Aorta (tissue), 5 donors: ENCODE results near the gene ZNF740. TPM values are rescaled to one million over a fixed set of nuclear protein-coding genes. Genes with fewer than 3 reads are reported as not detected.
"Not testable (repeated sequence)": the region's sequence is repeated elsewhere in the genome, so short reads cannot be mapped to it uniquely, and the experiment has no call there.

Experiments
- ATAC-seq: fragments of 200-7000 bp; cut with Tn5 transposase; one replicate; pipeline ENCODE4 v1.9.1; 2022; ENCODE audit warnings: moderate library complexity; ENCODE audit not compliant: low FRiP score
- DNase-seq, 2 donors: peaks; one replicate each; pipeline ENCODE4 v3.0.0-alpha.2; 2020
- H3K27ac ChIP-seq, 2 donors: one replicate each; pipeline ENCODE4 v1.5.1; 2013; ENCODE audit warnings: low read length in 2 of 2, mild to moderate bottlenecking in 2 of 2, moderate library complexity in 2 of 2, control low read depth in 1 of 2, inconsistent platforms in 1 of 2, low read depth in 1 of 2
- H3K27me3 ChIP-seq, 2 donors: one replicate each; pipeline ENCODE4 v1.6.1; 2013; ENCODE audit warnings: control low read depth in 1 of 2, low read length in 1 of 2, mild to moderate bottlenecking in 1 of 2, moderate library complexity in 1 of 2; ENCODE audit not compliant: insufficient read depth in 2 of 2, control insufficient read depth in 1 of 2
- H3K36me3 ChIP-seq, 2 donors: one replicate each; pipeline ENCODE4 v1.6.1; 2013; ENCODE audit warnings: control low read depth in 1 of 2, low read length in 1 of 2, mild to moderate bottlenecking in 1 of 2; ENCODE audit not compliant: insufficient read depth in 2 of 2, control insufficient read depth in 1 of 2
- H3K4me1 ChIP-seq, 2 donors: one replicate each; pipeline ENCODE4 v1.6.1; 2013; ENCODE audit warnings: low read length in 2 of 2, control low read depth in 1 of 2, mild to moderate bottlenecking in 1 of 2, moderate library complexity in 1 of 2; ENCODE audit not compliant: insufficient read depth in 2 of 2, control insufficient read depth in 1 of 2
- H3K4me3 ChIP-seq, 2 donors: one replicate each; pipeline ENCODE4 v1.5.1; 2013; ENCODE audit warnings: low read length in 2 of 2, control low read depth in 1 of 2, mild to moderate bottlenecking in 1 of 2
- H3K9me3 ChIP-seq: one replicate; pipeline ENCODE4 v1.6.1; 2013; ENCODE audit warnings: mild to moderate bottlenecking, low read length; ENCODE audit not compliant: control insufficient read depth
- WGBS, 2 donors: extraction: QIAGEN DNeasy Blood & Tissue Kit; methylation state at CpG; one replicate each; pipeline ENCODE4 v1.1.7; 2013; 5-methylcytosine and 5-hydroxymethylcytosine counted together
- intact Hi-C, 2 donors: fragments of 100-400 bp; cut with DNase I; formaldehyde crosslinking; loops; one replicate each; pipeline versions ENCODE4 v1.14.2 to v1.15.0; 2022
- polyA plus RNA-seq, 2 donors: library from polyadenylated mRNA; stranded (reverse); fragments of 200-250 nt; gene quantifications; one replicate each; pipeline ENCODE4 v1.2.3, GENCODE V29; 2013
- total RNA-seq, 2 donors: library from RNA; stranded (reverse); fragmentation: NEBNext Ultra II Directional; extraction: Animal tissue kit (Norgen Biotek cat#: 25700); gene quantifications; one replicate each; pipeline ENCODE4 v1.2.1, GENCODE V29; 2021
- donor health status: healthy with polysubstance abuse.
- donor health status: Bipolar disorder and iron deficiency.
- donor health status: DM: no; HTN: no; CAD: no.
- donor health status: DM: no; HTN: no; CAD: no.
- donor health status: DM: yes; HTN: yes; CAD: no.

The ZNF740 gene
- total and polyA plus RNA-seq, 4 donors, result 4.1 to 46.3 (median 24.8) TPM

DNA sequence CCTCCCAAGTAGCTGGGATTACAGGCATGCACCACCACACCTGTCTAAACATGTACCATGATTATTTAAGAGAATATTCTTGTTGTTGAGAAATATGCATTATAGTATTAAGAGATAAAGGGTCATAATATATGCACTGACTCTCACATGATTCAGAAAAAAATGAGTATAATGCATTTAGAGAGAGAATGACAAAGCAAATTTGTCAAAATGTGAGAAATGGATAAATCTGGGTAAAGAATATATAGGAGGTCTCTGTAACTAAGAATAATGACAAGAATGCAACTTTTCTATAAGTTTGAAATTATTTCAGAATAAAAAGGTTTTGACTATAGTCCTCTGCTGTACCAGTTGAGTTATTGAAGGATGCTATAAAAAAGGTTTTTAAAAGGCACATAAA is 28.1 kb upstream of the ZNF740 start:
- H3K27ac ChIP-seq, result no peak overlapping the region
- no peak for DNase-seq
- H3K9me3 ChIP-seq, result no peaks in the 10 kb centered on the region
- no peaks in the 10 kb centered on the region for H3K36me3 ChIP-seq
- no peaks in the 10 kb centered on the region for H3K4me1 ChIP-seq
- intact Hi-C loops, result loop anchor here (5.0 to 10.0 kb wide), 2 partner anchors 35 to 88 kb away; no protein-coding TSS in a partner anchor
- no peaks in the 10 kb centered on the region for H3K27me3 ChIP-seq
- no peak for ATAC-seq
- H3K4me3 ChIP-seq, result no peak overlapping the region

- DNase-seq, result peak; percentile 91 to 96
- H3K27me3 ChIP-seq, result no peaks in the 10 kb centered on the region
- no peaks in the 10 kb centered on the region for H3K9me3 ChIP-seq
- peak; percentile 90 for ATAC-seq
- WGBS, 2 donors, result 11 to 16% methylated on average over 14 of the region's 14 CpGs
- no peaks in the 10 kb centered on the region for H3K4me1 ChIP-seq
- intact Hi-C loops, result loop anchor here (2.0 to 10.0 kb wide), 5 partner anchors 33 to 95 kb away; no protein-coding TSS in a partner anchor
- H3K36me3 ChIP-seq, result no peaks in the 10 kb centered on the region
- no peak overlapping the region for H3K4me3 ChIP-seq
- H3K27ac ChIP-seq, result peak overlapping the region in 1 of 2 donors; percentile 76
Measured at GRCh38 chr12:53159195-53159839, 21.2 kb upstream of the ZNF740 start.

DNA sequence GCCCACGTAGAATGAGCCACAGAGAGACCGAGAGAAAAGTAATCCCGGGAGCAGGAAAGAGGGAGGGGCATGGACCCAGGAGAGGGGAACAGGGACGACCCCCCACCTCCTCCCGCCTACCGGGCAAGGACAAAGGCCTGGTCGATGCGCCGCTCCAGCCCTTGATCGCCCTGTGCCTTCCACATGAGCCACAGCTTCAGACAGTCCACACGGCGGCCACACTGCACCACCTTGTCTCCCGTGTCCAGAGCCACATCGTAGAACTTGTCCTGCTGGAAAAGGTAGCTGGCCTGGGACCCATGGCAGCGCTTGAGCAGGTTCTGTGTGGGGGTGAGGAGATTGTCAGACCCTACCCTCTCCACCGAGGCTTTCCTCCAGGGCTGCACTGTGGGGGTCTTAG is 20.5 kb upstream of the ZNF740 start:
- H3K36me3 ChIP-seq, result no peaks in the 10 kb centered on the region
- no peak for ATAC-seq
- H3K9me3 ChIP-seq, result no peaks in the 10 kb centered on the region
- no peaks in the 10 kb centered on the region for H3K27me3 ChIP-seq
- no peak overlapping the region for H3K27ac ChIP-seq
- intact Hi-C loops, result loop anchor here (2.0 to 10.0 kb wide), 5 partner anchors 32 to 95 kb away; no protein-coding TSS in a partner anchor
- no peaks in the 10 kb centered on the region for H3K4me1 ChIP-seq
- DNase-seq, result no peak
- 85 to 87% methylated on average over 16 of the region's 16 CpGs for WGBS, 2 donors
- no peak overlapping the region for H3K4me3 ChIP-seq

DNA sequence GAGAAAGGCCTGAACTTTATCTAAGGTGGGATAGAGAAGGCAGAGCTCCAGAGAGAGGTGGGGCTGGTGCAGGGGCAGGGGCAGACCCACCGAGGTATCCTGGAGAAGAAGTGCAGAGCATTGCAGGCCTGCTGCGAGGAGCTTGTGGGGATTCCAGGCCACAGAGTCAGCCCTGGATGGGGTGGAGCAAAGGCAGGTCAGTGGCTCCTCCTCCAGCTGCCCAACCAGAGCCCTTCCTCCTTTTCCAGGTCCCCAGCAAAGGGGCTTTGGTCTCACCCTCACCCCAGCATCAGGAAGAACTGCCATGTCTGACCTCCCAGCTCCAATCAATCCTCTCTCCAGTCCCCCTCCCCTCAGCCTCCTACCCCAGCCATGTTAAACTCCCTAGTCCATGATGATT is 19.8 kb upstream of the ZNF740 start:
- Histone ChIP-seq H3K4me1 (no peaks in the 10 kb centered on the region), H3K27ac (no peak overlapping the region), H3K36me3 (no peaks in the 10 kb centered on the region), H3K4me3 (no peak overlapping the region), H3K9me3 (no peaks in the 10 kb centered on the region), H3K27me3 (no peaks in the 10 kb centered on the region)
- no peak for DNase-seq
- intact Hi-C loops, result no loop called here
- WGBS, 2 donors, result 81 to 85% methylated on average over 2 of the region's 2 CpGs
- ATAC-seq, result no peak

DNA sequence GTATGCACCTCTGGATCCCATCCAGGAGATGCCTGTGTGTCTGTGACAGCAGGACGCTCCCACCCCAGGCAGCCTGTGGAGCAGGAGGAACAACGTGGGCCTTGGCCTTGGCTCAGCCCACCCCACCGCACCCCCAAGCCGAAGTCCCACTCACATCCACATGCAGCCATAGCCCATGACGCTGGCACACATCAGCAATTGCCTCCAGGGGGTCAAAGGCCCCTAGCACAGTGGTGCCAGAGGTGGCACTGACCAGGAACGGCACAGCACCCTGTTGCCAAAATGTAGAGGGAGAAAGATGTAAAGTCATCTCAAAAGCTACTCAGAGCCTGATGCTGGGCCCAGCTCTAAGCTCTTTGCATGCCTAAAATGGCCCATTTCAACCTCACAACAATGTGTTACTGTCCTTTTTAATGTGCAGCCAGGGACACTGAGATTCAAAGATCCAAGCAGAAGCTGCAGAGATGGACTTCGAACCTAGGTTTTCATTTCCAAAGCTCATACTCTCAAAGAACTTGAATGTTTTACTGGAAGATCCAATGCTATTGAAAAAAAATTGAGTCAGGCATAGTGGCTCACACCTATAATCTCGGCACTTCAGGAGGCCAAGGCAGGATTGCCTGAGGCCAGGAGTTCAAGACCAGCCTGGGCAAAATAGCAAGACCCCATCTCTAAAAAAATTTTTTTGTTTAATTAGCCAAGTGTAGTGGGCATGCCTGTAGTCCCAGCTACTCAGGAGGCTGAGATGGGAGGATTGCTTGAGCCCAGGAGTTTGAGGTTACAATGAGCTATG is 19.2 kb upstream of the ZNF740 start:
- Histone ChIP-seq H3K9me3 (no peaks in the 10 kb centered on the region), H3K4me3 (no peak overlapping the region), H3K27ac (no peak overlapping the region), H3K4me1 (no peaks in the 10 kb centered on the region), H3K36me3 (no peaks in the 10 kb centered on the region), H3K27me3 (no peaks in the 10 kb centered on the region)
- DNase-seq (no peak), ATAC-seq (no peak)
- intact Hi-C loops, result no loop called here
- 92 to 93% methylated on average over 8 of the region's 8 CpGs for WGBS, 2 donors

DNA sequence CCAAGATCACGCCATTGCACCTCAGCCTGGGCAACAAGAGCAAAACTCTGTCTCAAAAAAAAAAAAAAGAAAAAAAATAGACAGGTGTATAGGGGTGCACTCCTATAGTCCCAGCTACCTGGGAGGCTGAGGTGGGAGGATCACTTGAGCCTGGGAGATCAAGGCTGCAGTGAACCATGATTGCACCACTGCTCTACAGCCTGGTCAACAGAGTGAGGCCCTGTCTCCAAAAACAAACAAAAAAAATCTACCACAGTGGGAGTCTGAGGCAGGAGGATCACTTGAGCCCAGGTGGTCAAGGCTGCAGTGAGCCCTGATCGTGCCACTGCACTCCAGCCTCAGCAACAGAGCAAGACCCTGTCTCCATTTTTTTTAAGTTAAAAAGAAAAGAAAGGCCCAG is 17.5 kb upstream of the ZNF740 start:
- H3K36me3 ChIP-seq, ATAC-seq, DNase-seq, H3K4me3 ChIP-seq, H3K4me1 ChIP-seq, H3K9me3 ChIP-seq, intact Hi-C loops, H3K27ac ChIP-seq, H3K27me3 ChIP-seq: not testable (repeated sequence)
- WGBS, 2 donors, result 97 to 98% methylated on average over 2 of the region's 2 CpGs

DNA sequence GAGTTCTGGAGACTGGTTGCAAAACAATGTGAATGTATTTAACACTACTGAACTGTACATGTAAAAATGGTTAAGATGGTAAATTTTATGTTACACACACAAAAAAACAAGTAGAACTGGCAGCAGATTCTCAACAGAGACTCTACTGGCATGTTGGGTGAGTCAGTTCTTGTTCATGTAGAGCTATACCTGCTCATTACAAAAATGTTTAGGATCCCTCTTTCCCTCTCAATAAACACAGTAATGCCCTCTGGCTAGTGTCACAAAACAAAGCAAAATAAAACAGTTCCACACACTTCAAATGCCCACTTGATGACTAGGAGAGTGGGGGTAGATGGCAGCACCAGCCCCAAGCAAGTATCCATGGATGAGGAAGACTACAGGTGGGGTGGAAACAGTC is 13.7 kb upstream of the ZNF740 start:
- DNase-seq, result no peak

DNA sequence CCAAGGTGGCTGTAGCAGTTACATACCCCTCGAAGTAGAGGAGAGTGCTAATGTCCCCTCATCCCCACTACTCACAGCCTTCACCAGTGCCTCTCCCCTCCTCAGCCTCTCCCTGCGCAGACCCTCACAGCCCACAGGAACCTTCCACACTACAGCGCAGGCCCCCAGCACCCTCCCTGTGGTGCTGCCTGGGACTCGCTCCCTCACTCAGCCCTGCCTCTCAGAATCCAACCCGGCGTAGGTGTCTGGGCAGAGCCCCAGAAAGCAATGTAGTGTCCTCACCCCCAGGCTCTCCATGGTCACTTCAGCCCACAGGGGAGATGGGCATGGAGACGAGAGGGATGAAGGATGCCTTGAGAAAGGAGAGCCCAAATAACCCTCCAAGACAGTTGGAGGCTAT is 10.9 kb upstream of the ZNF740 start:
- H3K27me3 ChIP-seq, result no peaks in the 10 kb centered on the region
- peaks cover 4 to 7% of the 10 kb centered on the region in 2 donors for H3K36me3 ChIP-seq
- H3K9me3 ChIP-seq, result no peaks in the 10 kb centered on the region
- no peak overlapping the region for H3K27ac ChIP-seq
- no peak for ATAC-seq
- intact Hi-C loops, result no loop called here
- no peak overlapping the region for H3K4me3 ChIP-seq
- peak in 1 of 2 donors; percentile 27 for DNase-seq
- WGBS, 2 donors, result 93 to 95% methylated on average over 7 of the region's 7 CpGs
- no peaks in the 10 kb centered on the region for H3K4me1 ChIP-seq

More for the DNA sequence above, 13.7 kb upstream of the ZNF740 start:
- H3K36me3 ChIP-seq, result peaks cover 3 to 4% of the 10 kb centered on the region in 2 donors
- no peak overlapping the region for H3K27ac ChIP-seq
- no peaks in the 10 kb centered on the region for H3K9me3 ChIP-seq
- H3K4me1 ChIP-seq, result no peaks in the 10 kb centered on the region
- intact Hi-C loops, result no loop called here
- no peak for ATAC-seq
- no peaks in the 10 kb centered on the region for H3K27me3 ChIP-seq
- no peak overlapping the region for H3K4me3 ChIP-seq

GRCh38 chr12:53170215-53170614 is 10.3 kb upstream of the ZNF740 start:
- H3K4me3 ChIP-seq, result no peak overlapping the region
- intact Hi-C loops, result no loop called here
- ATAC-seq, result no peak
- DNase-seq, result peak in 1 of 2 donors; percentile 62
- no peaks in the 10 kb centered on the region for H3K27me3 ChIP-seq
- no peak overlapping the region for H3K27ac ChIP-seq
- peaks cover 4 to 7% of the 10 kb centered on the region in 2 donors for H3K36me3 ChIP-seq
- H3K9me3 ChIP-seq, result no peaks in the 10 kb centered on the region
- 89 to 91% methylated on average over 8 of the region's 8 CpGs for WGBS, 2 donors
- no peaks in the 10 kb centered on the region for H3K4me1 ChIP-seq
